Measurements from ENCODE around the gene CADM3. TPM values are rescaled to one million over a fixed set of nuclear protein-coding genes. Genes with fewer than 3 reads are reported as not detected.

CADM3 gene
- polyA plus RNA-seq, 2 of the 4 experiments (the other 2 are of a cell fraction): 0.10 to 0.13 TPM

DNA sequence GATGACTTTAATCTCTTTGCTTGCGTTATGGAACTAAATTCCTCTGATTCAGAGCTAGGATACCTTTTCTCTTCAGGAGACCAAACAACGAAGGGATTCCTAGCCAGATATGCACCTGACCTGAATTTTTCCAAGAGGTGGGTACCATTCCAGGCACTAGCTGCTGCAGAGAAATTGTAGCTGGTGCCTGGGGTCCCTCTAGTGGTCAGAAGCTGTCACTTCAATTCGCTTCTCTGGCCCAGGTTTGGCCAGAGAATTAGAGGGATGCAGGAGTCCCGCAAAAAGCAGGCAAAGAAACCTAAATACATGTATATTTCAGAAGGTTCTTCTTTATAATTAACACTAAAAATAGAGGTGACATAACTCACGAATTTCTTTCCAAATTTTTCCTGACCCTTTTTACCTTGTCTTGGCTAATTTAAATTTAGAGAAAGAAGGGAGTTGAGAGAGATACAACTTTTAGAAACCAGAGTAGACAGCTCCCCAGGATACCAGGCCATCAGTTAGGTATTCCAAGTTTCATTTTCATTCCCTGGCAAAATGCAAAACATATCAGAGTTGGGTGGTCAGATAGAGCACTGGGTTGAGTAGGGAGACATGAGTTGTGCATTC lies 42.8 kb downstream of the CADM3 start (continued):
- TF ChIP-seq EHF (CRISPR knock-in tag; IDR thresholded peaks at IDR 0.05) (no peak), JUNB (IDR thresholded peaks at IDR 0.05) (no peak), SMC3 (IDR thresholded peaks at IDR 0.05) (peak; percentile 79), HEYL (CRISPR knock-in tag; IDR thresholded peaks at IDR 0.05) (no peak)

DNA sequence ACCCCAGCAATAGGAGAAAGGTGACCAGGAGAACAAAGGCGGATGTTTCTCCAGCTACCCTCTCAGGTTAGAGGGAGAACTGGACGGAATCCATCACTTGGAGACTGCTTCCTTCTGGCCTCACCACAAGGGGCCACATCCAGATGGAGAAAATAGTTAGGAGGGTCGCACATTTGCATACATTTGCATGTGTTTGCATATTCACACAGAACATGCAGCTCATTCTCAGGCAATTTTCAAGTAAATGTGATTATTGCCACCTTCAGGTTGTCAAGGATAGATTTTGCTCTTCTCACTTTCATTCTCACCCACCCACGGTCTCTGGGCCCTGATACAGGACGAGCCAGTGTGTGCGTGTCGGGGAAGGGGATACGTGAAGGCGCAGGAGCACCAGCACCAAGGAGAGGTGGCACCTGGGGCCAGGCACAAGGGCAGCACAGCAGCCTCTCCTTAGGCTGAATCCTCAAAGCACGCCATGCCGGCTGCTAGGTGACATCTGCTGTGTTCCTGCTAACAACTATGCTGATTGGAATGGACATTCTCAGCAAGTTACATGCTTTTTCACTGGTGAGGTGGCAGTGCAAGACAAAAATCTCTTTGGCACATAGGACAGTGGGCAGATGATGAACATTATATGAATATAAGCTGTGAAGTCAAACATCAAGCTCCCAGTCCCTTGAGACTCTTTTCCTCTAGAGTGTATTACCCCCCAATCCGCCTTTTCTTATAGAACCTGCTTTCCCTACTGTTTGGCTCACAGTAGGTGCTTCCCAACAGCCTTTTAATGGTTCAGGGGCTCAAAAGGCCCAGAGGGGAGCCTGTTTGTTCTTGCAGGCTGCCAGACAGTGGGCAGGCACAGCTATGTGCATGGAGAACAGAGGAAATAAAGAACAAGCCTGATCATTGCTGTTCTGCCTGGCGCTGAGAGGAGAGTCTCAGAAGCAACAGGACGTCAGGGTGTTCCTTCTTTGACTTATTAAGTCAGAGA lies 47.5 kb downstream of the CADM3 start:
- TF ChIP-seq POLR2AphosphoS2 (conservative IDR thresholded peaks at IDR 0.05; ENCODE audit: low read length) (no peak), RNF2 (IDR thresholded peaks at IDR 0.05; ENCODE audit: borderline replicate concordance, low read depth) (no peak), CBX2 (IDR thresholded peaks at IDR 0.05; ENCODE audit: borderline replicate concordance, low read depth) (no peak), ZC3H11A (IDR thresholded peaks at IDR 0.05) (no peak), MAZ (IDR thresholded peaks at IDR 0.05; ENCODE audit: borderline replicate concordance, low read depth, low read length) (no peak)
- TF ChIP-seq, protein P1, sequence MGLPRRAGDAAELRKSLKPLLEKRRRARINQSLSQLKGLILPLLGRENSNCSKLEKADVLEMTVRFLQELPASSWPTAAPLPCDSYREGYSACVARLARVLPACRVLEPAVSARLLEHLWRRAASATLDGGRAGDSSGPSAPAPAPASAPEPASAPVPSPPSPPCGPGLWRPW (IDR thresholded peaks at IDR 0.05): no peak
- peaks cover 10% of the 10 kb centered on the region; the same call in 2 of the 3 replicates for H3K4me1 ChIP-seq
- no peak overlapping the region for H3K27ac ChIP-seq
- no peak for ATAC-seq
- 72% methylated on average over 14 of the region's 14 CpGs for WGBS (ENCODE audit: missing lambda C conversion rate)
- DNase-seq (ENCODE audit: low read depth in 1 of 2, low spot score in 1 of 2): no peak
- H3K4me2 ChIP-seq: no peak overlapping the region
- no peaks in the 10 kb centered on the region for H3K9me3 ChIP-seq
- ChIA-PET POLR2A (no interaction called here), CTCF (interaction anchor here (0.7 to 17.8 kb wide), 4 partner anchors 8 to 87 kb away, joined by 3 to 148 read pairs (median 4); no protein-coding TSS in a partner anchor)
- no peak overlapping the region for H3K4me3 ChIP-seq
- FAIRE-seq: no peak

DNA sequence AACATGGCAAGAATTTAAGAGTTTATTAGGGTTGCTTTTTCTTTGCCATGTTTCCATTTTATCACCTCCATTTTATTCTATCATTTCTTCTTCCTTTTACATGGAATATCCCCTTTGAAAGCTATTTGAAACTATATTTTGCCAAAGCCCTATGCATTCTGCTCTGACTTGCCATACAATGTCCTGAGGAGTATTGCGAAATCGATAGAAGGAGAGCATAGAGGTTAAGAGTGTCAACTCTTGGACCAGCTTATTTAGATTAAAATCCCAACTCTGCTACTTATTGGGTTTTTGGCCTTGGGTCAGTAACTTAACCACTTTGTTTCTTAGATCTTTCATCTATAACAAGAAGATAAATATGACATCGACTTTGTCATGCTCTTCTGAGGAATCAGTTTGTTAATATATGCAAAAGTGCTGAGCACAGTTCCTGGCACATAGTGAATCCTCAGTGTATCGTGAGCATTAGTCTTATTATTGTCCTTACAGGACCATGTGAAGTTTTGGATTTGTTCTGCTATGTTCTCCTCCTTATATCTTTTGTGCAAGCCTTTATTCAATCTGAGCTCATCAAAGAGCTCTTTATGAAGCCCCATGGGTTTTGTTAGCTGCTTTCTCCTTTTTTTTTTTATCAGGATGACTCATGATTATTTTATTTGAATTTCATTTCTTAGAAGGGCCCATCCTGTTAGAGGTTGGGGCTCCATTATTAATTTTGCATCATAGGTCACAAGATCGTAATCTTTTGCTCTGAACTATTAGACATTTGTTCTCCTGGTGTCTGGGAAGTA lies 50.9 kb downstream of the CADM3 start:
- Histone ChIP-seq H3K4me1 (peaks cover 10% of the 10 kb centered on the region; the same call in 2 of the 3 replicates), H3K27ac (no peak overlapping the region), H3K4me2 (peak overlapping the region; percentile 18; the same call in 1 of the 3 replicates), H3K4me3 (no peak overlapping the region), H3K9me3 (no peaks in the 10 kb centered on the region)
- TF ChIP-seq CEBPB (IDR thresholded peaks at IDR 0.05) (peak; percentile 82 to 89; a peak in 3 of 4 replicates), GATA3 (IDR thresholded peaks at IDR 0.05; ENCODE audit: borderline replicate concordance) (no peak)
- ATAC-seq (no peak), FAIRE-seq (no peak), DNase-seq (ENCODE audit: low read depth in 1 of 2, low spot score in 1 of 2) (no peak)
- 49% methylated on average over 5 of the region's 5 CpGs for WGBS (ENCODE audit: missing lambda C conversion rate)
- POLR2A ChIA-PET: no interaction called here
- CTCF ChIA-PET: interaction anchor here (1.0 to 17.8 kb wide), 2 partner anchors 11 to 576 kb away, joined by 3 to 148 read pairs; no protein-coding TSS in a partner anchor

DNA sequence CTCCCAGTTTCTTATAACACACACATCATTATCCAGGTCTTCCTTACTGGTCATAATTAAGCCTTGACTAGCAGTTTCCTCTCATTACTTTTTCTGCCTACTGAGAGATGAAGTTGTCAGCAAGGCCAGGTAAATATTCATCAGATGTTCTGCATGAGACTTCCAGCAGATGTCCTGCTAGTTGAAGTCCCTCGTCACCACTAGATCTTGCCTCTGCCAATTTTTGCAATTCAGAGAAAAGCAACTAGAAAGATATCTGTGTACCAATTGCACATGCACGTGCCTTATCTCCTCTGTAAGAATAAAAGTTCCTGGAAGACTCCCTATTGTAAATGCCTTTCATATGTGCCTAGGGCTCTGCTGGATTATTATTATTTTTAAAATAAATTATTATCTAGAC lies 51.6 kb downstream of the CADM3 start:
- no peak for ATAC-seq
- TF ChIP-seq ZNF302 (CRISPR knock-in tag; IDR thresholded peaks at IDR 0.05): no peak
- no peak for TF ChIP-seq SREBF2 (IDR thresholded peaks at IDR 0.05)
- no peak for TF ChIP-seq ZC3H11A (IDR thresholded peaks at IDR 0.05)
- TF ChIP-seq RFX5 (IDR thresholded peaks at IDR 0.05): no peak
- TF ChIP-seq, protein P2, sequence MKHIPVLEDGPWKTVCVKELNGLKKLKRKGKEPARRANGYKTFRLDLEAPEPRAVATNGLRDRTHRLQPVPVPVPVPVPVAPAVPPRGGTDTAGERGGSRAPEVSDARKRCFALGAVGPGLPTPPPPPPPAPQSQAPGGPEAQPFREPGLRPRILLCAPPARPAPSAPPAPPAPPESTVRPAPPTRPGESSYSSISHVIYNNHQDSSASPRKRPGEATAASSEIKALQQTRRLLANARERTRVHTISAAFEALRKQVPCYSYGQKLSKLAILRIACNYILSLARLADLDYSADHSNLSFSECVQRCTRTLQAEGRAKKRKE (CRISPR knock-in tag; IDR thresholded peaks at IDR 0.05; ENCODE audit: low read depth): no peak
- TF ChIP-seq, protein P3, sequence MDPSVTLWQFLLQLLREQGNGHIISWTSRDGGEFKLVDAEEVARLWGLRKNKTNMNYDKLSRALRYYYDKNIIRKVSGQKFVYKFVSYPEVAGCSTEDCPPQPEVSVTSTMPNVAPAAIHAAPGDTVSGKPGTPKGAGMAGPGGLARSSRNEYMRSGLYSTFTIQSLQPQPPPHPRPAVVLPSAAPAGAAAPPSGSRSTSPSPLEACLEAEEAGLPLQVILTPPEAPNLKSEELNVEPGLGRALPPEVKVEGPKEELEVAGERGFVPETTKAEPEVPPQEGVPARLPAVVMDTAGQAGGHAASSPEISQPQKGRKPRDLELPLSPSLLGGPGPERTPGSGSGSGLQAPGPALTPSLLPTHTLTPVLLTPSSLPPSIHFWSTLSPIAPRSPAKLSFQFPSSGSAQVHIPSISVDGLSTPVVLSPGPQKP (IDR thresholded peaks at IDR 0.05; ENCODE audit: low read depth, low read length): no peak
- TF ChIP-seq CBX2 (IDR thresholded peaks at IDR 0.05; ENCODE audit: borderline replicate concordance, low read depth): no peak
- H3K4me2 ChIP-seq: no peak overlapping the region
- FAIRE-seq: no peak
- 37% methylated on average over 2 of the region's 2 CpGs for WGBS (ENCODE audit: missing lambda C conversion rate)
- H3K4me3 ChIP-seq: no peak overlapping the region
- peaks cover 10% of the 10 kb centered on the region; the same call in 2 of the 3 replicates for H3K4me1 ChIP-seq
- CTCF ChIA-PET: interaction anchor here (17.8 kb wide), 1 partner anchor 12 kb away, joined by 148 read pairs; no protein-coding TSS in a partner anchor
- DNase-seq (ENCODE audit: low read depth in 1 of 2, low spot score in 1 of 2): no peak
- H3K9me3 ChIP-seq: no peaks in the 10 kb centered on the region
- POLR2A ChIA-PET: no interaction called here
- H3K27ac ChIP-seq: no peak overlapping the region

Data from A549 (cell line).